GM18505 (cell line): Measurements from ENCODE around the gene ABCB11.

Source experiments
- ATAC-seq: cut with Tn5 transposase; IDR thresholded peaks from one replicate; pipeline ENCODE4 v1.9.1; 2021; ENCODE audit not compliant: unreplicated experiment
- POLR2A ChIP-seq: IDR thresholded peaks from 4 replicates; pipeline ENCODE4 v1.6.1; 2011; ENCODE audit warnings: borderline replicate concordance; ENCODE audit not compliant: insufficient read depth, insufficient read length; ENCODE audit errors: extremely low read depth

ABCB11 gene

DNA sequence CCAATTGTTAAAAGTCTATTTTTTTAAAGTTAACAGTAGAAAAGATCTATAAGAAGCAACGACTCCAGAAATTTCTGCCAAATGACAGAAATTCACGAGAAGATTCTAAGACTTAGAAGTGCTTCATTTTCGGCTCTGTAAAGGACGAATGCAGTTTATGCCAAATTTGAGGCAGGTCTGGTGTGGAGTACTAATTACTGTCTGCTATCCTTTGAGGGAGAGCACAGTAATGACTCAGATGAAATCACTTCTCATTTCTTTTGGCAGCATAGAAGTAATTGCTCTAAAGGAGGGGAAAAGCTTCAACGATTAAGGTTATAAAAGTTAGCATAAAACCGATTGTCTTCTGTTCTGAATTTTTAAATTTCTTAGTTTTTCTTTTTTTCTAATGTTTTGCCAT, 118.7 kb downstream of the ABCB11 start:
- TF ChIP-seq POLR2A: no peak
- no peak for ATAC-seq

DNA sequence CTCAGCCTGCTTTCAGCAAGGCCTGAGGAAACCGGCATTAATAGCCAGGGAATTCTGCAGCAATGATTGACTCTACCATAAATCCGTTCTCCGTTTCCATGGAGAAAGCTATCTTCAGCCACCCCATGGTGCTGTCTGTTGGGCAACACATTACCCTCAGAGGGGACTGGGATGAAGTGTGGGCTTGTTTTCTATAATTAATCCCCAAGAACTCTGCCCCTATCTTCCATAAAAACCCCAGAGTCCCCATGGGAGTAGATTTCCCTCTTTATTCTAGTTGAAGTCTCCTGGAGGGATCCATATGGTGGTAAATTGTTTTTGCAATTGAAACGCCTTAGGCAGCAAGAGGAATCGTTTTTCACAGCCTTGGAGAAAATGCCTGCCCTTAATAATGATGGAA, 120.8 kb downstream of the ABCB11 start:
- no peak for ATAC-seq
- TF ChIP-seq POLR2A: no peak

DNA sequence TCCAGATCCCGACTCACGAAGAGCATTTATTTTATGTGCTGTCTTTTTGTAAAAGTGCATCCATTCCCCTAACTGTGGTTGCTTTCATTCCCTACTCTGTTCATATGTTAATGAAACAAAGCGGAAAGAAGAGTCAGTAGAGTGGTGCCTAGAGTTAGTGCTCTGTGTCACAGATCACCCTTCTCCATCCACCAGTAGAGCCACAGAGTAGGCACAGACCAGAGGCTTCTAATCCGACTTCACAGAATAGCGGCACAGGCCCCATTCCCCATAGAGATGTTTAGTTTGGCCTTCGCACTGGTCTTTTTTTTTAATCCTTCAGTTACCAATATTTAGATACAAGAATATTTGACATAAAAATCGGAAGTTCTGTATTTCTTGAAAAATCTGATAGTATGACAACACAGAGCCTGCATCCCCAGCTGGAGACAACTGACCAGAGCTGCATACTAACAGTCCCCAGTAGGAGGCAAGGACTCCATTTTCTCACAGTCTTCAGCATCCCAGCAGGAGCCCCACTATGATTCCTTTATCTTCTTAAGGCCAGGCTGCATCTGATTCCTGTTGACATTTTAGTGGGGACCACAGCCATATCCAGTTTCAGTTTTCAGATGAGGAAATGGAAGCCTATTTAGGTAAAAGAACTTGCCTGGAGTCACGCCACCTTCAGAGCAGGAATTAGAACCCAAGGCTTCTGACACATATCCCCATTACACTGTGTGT, 123.0 kb downstream of the ABCB11 start:
- no peak for ATAC-seq
- TF ChIP-seq POLR2A: no peak

DNA sequence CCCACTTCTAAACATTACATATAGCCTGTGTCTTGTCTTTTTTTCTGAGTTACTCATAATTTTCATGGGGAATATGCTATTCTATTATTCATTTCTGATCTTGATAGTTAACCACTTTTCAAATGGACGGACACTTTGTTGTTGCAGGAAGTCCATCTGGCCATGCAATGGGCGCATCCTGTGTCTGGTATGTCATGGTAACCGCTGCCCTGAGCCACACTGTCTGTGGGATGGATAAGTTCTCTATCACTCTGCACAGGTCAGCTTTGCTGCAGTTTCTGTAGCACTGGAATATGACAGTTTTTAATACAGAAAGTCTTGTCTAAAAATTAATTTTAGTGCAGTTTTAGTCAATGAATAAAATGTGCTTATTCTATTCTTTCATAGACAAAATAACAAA, 126.8 kb downstream of the ABCB11 start:
- no peak for TF ChIP-seq POLR2A
- ATAC-seq: no peak

DNA sequence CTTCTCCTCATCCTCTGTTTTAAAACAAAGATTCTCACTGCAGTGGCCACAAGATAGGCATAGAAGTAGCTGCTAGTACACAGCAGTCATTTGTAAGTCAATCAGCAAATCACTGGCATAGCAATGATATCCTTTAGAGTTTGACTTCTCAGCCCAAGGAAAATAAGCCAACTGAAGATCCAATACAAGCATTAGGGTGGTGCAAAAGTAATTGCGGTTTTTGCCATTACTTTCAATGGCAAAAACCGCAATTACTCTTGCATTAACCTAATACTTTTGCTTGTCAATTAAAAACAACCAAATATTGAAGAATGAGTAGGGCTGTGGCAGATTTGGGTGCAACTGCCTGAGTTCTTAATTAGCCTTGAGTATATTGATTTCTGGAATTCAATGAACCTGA, 127.2 kb downstream of the ABCB11 start:
- no peak for ATAC-seq
- TF ChIP-seq POLR2A: no peak

DNA sequence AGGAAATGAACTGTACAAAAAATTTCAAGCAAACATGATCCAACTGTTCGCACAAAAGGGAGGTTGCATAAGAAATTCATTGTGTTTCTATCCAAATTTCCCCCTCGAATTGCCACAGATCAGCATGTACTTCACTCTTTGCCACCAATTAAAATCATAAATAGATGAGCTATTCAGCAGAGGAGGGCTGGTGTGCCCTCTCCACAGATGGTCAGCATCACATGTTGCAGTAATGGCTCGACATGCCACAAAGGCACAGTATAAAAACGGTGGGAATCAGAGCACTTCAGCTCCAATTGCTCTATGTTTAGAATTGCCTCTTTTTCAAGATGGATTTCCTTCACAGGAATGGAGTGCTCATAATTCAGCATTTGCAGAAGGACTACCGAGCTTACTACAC, 130.1 kb downstream of the ABCB11 start, which contains the start of gene G6PC2:
Gene G6PC2 (plus strand): TSS at position 289 of the 400 bp plus-strand sequence. CDS start 41 bp downstream, at position 330.
- no peak for TF ChIP-seq POLR2A
- ATAC-seq: no peak

DNA sequence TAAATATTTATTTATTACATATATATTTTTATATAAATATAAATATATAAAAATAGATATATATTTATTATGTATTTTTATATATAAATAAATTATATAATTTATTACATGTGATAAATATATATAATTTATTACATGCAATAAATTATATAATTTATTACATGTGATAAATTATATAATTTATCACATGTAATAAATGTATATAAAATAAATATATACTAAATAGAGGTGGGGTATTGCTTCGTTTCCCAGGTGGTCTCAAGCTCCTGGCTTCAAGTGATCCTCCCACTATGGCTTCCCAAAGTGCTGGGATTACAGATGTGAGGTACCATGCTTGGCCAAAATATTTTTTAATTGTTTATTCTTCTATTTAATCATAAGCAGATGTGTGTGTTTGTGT, 133.7 kb downstream of the ABCB11 start:
- no peak for ATAC-seq
- TF ChIP-seq POLR2A: no peak

DNA sequence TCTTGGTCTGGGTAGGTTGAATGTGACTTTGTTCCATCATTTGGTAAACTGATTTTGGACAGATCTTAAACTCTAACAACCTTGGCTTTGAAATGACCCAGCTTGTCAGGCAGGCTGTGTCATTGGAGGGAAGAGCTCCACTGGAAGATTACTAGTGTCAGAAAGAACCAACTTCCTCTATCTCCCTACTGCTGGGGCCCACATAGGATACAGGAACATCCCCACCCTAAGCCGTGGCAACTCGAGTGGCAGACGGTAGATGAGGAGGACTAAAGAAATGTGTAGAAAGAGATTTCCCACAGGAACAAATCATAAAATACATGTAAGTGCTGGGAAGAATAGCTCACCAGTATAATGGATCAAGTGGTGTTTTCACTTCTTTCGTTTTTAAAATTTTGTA, 134.3 kb downstream of the ABCB11 start:
- no peak for TF ChIP-seq POLR2A
- ATAC-seq: no peak

DNA sequence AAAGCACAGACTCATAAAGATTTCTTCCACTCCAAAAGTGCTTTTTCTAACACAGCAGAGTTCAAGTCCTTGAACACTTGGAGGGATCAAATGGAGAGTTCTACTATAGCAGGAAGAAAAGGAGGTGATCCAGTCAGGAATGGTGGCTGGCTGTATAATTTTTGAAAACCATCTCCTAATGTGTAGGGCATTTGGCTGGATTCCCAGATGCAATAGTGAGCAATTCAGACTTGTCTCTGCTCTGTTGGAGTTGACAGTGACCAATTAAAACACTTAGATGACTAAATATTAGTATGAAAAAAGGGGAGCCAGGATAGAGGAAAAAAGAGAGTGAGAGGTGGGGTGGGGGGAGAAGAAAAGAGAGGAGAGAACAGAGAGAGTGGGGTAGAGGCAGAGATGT, 135.4 kb downstream of the ABCB11 start:
- TF ChIP-seq POLR2A: no peak
- ATAC-seq: no peak

DNA sequence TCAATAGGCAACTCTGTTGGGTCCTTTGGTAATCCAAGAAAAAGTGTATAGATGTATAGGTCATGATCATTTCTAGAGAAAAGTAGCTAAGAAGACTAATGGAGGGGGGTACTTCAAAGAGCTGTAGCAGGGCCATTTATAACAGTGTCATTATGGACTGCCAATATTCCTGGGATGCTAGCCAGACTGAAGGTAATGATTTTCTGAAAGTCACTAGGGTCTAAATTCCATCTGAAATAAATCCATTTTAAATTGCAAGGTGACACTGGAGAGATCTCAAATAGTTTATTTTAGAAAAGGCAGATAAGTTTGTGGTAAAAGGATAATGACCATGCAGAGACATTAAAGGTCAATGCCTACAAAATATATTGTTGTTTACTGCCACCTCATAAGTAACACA, 136.4 kb downstream of the ABCB11 start:
- no peak for ATAC-seq
- no peak for TF ChIP-seq POLR2A

DNA sequence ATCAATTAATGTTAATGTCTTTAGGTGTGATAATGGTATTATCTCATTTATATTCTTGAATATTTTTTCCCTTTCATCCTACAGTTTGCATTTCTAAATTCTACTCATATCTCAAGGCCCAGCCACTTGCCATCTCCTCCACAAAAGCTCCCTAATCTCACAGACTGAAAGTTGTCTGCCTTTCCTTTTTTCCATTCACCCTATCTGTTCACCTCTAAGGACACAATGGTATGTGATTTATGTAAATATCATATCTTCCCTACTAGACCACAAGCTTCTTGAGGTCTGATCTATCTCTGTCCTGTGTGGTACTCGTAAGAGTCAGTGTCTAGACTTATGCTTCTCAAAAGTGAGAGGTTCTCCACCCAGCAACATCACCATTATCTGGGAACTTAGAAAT, 137.0 kb downstream of the ABCB11 start:
- no peak for TF ChIP-seq POLR2A
- ATAC-seq: no peak

DNA sequence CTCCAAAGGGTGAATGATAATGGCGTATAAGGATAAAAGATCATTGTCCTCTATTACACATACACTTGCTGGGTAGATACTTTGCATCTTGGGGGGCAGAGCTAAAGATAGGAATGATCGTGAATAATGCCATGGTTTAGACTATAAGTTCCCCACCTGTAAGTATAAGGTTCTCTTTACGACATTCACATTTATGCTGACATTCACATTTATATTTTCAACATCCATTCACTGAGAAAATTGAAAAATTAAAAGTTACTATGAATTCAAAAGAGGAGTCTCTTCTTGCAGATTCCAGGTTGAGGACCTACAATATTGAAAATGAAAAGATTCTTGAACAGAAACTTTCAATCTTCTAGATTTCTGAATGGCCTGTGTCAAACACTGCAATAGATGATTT, 138.8 kb downstream of the ABCB11 start:
- no peak for TF ChIP-seq POLR2A
- ATAC-seq: no peak

DNA sequence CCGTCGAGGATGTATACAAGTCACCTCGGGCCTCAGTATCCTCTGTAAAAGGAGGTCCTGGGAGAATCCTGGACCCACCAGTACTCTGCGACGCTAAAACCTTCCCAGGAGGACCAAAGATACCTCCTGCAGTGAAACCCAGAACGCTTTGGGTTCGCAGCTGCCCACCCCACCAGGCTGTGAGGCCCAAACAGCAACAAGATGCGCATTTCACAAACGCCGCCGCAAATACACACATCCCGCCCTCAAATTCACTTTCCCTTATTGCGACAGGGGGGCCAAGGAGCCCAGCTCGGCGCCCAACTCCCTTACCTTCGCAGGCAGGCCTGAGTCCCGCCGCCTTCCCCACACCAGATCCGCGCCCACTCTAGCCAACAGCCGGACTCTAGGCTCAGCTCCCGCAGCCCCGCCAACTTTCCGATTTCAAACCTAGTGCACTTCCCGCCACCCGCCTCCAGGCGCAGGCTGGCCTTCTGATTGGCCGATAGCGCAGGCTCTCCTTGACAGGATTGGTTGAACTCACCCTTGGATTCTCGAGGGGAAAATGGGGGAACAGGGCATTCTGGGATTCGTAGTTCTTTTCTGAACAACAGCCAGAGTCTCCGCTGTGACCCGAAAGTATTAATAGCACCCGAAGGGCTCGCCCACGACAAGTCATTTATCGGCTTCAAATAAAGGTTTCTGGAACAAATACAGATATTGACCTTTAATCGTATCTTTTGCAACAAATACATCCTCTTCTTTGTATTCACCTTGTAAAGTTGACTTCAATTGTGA, 140.9 kb downstream of the ABCB11 start, which contains the start of gene SPC25:
Gene SPC25 (minus strand): TSS at position 425 of the 777 bp plus-strand sequence. CDS start 911 bp downstream, outside the sequence.
- TF ChIP-seq POLR2A: peak; percentile 47
- peak; percentile 99 for ATAC-seq

DNA sequence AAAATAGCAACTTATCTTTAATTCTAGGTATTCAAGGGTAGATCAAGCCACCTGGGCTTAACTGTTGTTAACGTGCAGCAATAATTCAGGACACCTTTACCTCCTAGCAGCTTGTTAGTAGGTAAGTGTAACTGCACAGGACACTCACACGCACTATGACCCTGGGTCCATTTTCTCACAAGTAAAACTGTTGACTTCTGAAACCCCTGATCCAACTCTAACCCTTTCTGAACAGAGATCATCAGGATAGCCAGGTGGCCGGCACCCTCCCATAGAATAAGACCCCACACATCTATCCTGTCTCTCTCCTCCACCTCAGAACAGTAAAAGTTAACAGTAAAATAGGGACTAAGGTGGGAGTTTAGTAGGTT, 141.5 kb downstream of the ABCB11 start:
- no peak for TF ChIP-seq POLR2A
- ATAC-seq: no peak
